HG03175 (cell line): Measurements from ENCODE around the gene CBX1.

Source experiments
- ATAC-seq: cut with Tn5 transposase; IDR thresholded peaks from one replicate; pipeline ENCODE4 v1.9.1; 2021; ENCODE audit warnings: mild to moderate bottlenecking, moderate library complexity; ENCODE audit not compliant: unreplicated experiment

CBX1 gene

DNA sequence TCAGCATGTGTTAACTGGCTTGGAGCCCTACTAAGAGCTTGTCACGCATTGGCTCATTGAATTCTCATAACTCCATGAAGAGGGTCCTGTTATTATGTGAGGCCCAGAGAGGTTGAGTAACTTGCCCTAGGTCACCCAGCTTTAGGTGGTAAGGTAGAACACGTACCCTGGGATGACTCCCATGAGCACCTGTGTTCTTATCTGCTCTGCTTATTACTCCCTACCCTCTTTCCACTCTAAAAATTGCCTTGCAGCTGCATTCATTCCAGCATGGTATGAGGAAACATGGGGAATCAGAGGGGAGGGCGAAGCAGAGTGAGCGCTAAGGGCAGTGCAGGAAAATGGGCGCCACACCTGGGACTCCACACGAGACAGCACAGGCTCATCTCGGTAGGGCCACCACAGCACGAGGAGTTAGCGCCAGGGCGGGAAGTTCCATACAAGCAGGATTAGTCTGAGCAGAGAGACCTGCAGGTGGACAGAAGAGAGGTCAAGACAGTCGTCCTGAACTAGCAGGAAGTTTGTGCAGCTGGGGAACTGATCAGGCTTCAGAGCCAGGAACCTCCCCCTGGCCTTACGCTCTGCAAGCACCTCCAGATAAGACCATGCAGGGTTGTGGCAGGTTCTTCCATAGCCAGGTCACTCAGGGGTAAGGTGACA is 73.8 kb downstream of the CBX1 start:
- ATAC-seq: no peak

DNA sequence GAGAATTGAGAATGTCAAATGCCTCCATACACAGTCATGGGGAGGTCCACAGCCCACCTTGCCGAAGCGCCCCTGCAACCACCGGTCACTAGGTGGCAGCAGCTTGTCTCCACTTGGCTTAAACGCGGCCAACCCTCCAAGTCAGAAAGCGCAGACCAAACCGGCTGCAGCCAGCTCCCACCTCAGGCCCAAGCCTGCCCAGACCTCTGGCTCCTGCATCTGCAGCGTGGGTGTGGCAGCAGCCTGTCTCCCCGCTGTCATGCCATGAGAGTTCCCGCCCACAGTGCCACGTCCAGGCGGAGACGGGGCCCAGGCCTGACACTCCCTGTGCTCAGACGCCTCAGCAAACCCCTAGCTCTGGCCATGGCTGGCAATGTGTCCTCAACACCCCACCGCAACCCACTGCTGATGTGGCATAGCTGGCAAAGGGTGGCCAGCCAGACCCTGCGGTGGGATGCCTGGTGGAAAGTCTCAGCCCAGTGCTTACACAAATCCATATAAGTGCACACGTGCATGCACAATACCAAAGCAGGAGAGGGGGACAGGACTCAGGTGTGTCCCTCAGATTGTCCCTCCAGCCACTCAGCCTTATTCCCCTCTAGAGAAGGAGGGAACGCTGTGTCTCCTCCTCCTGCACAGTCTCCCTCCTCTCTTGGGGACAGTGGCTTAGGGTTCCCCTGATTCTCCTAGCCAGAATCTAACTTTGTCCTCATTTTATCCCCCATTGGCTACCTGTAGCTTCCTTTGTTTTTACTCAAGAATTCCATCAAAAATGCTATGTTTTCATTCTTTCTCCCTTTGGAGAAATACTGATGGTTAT is 74.6 kb downstream of the CBX1 start:
- peak; percentile 30 for ATAC-seq

DNA sequence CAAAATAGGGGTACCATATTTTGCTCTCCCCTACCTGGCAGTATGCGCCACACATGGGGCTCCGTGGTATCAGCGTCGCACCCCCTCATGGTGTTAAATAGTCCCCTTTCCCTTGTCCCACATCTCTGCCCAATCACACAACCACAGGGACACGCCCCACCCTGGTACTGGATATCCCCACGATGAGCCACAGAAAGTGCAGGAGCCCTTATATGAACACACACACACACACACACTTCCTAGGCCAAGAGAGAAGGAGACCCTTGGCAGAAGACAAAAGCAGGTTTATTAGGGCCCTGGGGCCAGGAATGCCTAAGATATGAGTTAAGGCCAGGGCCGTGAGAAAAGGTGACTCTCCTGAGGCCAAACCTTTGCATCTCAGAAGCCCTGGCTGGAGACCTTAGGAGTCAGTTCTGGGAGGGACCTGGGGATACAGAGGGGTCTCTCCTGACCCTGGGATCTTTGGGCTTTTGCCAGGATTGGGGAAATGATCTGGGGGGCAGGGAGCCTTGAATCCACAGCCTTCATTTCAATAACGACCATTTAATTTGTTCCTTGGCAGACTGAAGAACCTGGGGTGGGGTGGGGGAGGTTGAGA is 75.3 kb downstream of the CBX1 start:
- no peak for ATAC-seq

DNA sequence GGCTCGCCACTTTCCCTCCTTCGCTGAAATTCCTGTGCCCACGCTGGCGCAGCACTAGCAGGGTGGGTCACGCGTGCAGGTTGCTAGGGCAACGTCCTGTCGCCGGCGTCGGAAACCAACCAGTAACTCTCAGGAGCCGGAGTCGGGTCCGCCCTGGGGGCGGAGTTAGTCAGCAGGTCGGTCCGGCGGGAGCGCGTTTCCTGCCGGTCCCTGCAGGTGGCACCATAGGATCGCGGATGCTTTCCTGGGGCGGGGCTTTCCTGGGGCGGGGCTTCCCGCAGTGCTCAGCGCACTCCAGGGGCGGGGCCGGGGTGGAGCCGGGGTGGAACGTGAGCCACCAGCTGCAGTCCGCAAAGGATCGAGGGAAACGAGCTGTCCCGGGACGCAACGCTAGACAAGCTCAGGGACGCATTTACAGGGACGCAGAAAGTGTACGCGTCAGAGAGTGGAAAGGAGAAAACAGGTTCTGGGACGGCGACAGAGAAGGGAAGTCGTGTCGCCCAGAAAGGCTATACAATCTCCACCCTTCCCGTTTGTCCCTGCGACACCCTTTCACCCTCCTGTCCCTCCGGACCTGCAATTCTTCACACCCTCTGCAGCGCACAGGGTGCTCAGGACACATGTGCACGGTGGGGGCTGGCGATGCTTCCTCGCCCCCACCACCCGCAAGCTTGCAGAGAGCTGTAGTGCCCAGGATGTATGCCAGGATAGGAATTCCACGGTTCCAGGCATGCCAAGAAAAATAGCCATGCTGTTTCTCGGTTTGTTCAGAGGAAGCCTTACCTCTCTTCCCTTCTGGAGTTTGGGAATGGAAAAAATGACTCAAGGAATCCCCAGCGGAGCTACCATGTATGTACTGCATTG is 76.0 kb downstream of the CBX1 start:
- peak; percentile 82 for ATAC-seq

DNA sequence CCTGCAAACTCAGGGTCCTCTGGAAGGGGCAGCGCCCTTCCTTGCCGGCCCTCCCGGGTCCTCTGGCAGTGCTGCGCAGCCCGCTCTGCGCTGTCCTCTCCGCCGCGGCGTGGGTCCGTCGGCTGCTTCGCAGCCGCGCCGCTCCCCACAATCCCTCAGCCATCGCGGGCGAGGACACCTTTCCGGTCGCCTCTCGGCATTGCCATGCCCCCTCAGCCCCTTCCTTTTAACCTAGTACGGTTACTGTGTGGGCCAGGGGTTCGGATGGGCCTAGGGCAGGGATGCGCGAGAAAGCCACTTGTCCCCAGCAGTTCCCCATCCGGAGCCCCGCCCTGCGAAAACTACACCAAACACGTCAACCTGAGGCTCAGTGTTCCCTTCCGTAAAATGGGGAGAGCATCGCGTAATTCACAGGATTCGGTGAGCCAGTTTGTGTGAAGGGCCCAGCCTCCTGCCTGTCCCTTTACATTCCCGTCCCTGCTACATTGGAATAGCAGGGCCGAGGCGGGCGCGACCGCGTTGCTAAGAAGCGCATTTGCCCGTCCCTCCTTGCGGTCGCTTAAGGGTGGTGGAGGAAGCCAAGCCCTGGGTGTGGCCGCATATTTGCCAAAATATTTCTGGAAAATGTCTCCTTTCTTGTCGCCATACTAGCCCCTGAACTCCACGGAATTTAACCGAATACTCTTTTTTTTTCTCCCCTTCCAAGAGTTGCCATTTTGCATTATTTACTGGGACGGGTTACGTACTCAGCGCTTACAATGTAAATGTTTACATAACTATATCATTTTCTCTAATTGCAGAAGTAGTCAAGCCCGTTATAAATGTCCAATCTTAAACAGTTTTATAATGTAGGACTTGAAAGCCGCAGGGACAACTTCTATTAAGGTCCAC is 76.9 kb downstream of the CBX1 start:
- no peak for ATAC-seq

DNA sequence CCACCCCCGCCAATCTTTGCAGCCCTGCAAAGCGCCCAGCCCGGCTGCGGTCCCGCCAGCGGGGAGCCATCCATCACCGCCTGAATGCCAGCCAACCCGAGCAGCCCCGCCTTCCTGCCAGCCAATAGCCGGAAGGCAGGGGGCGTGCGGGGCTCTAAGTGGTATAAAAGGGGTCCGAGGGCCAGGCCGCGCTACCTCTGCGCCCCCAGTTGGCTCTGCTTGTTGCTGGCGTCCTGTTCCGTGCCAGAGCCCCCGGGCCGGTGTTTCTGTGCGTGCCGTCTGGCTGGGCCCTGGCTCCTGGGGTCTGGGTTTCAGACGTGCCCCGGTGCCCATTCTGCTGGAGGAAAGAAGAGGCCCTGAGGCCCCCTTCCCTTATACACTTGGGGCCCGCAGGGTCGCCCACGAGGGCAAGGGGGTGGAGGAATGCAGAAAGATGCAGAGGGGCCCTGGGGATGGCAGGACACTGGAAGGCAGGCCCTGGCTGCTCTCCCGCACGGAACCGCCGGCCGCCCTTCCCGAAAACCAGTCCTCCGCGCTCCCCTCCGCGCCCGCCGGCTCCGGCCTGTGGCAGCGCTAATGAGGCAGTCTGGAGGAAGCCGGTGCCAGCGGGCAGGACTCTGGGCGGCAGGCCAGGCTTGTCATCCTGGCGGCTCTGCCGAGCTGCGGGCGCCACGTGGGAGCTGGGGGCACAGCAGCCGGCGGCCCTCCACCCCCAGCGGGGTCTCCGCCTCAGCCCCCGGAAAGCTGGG is 77.7 kb downstream of the CBX1 start:
- ATAC-seq: no peak

DNA sequence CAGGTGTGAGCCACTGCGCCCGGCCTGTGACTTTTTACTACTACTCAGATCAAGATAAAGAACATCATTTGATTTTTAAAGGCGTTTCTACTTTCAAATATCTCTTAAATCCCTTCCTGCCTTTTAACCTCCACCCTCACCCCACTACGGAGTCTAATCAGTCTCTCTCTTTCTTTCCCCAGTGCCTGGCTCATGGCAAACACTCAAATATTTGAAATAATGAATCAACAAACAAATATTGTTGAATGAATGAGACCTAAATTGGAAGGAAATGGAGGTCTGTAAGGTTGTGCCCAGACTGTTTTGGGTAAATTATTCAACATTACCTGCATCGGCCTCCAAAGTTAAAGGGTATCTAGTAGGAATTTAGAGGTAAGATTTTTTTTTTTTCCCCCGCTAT is 78.4 kb downstream of the CBX1 start:
- ATAC-seq: no peak

DNA sequence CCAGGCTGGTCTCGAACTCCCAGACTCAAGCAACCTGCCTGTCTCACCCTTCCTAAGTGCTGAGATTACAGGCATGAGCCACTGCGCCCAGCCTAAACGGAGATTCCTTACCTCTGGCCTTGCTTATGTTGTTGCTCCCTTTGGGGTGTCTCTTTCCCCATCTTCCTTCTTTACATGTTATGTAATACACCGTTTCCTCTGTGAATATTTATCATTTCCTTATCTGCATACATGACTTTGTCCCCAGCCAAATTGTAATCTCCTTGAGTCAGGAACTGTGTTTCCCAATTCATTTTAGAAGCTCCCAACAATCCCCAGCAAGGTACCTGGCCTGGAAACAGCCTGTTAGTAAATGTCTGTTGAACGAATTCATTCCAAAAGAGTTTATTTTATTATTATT is 79.3 kb downstream of the CBX1 start:
- ATAC-seq: no peak
